ENCODE results near the gene LIAS.
"Not testable (repeated sequence)": the region's sequence is repeated elsewhere in the genome, so short reads cannot be mapped to it uniquely, and the experiment has no call there.

LIAS gene

GRCh38 chr4:39502019-39502663, 43.3 kb downstream of the LIAS start:
- DNase-seq, result no peak

GRCh38 chr4:39502664-39503035, 43.8 kb downstream of the LIAS start:
- DNase-seq, result not testable (repeated sequence)

- DNase-seq, result no peak
Observed at GRCh38 chr4:39504538-39504937, 45.7 kb downstream of the LIAS start.

GRCh38 chr4:39505581-39505980, 46.7 kb downstream of the LIAS start:
- no peak for DNase-seq

GRCh38 chr4:39510348-39510929, 51.6 kb downstream of the LIAS start:
- no peak for DNase-seq

- DNase-seq, result not testable (repeated sequence)
Observed at GRCh38 chr4:39514266-39514665, 55.4 kb downstream of the LIAS start.

GRCh38 chr4:39514888-39515401, 56.1 kb downstream of the LIAS start:
- no peak for DNase-seq

- DNase-seq, result not testable (repeated sequence)
Observed at GRCh38 chr4:39515669-39516401, 57.0 kb downstream of the LIAS start.

GRCh38 chr4:39516407-39516966, 57.6 kb downstream of the LIAS start:
- no peak for DNase-seq

- no peak for DNase-seq
Observed at GRCh38 chr4:39518484-39518883, 59.6 kb downstream of the LIAS start.

GRCh38 chr4:39521253-39521919, 62.5 kb downstream of the LIAS start:
- DNase-seq, result no peak

GRCh38 chr4:39522068-39522467, 63.2 kb downstream of the LIAS start:
- no peak for DNase-seq

GRCh38 chr4:39524161-39524957, 65.5 kb downstream of the LIAS start:
- DNase-seq, result no peak

GRCh38 chr4:39525822-39526690, 67.2 kb downstream of the LIAS start:
- no peak for DNase-seq

- DNase-seq, result no peak
Observed at GRCh38 chr4:39526765-39527295, 68.0 kb downstream of the LIAS start.

GRCh38 chr4:39527296-39528060, 68.6 kb downstream of the LIAS start, which contains the start of gene UGDH:
Gene UGDH (minus strand): TSS chr4:39527439. CDS start chr4:39521512, 5,927 bp downstream.
- peak; percentile 89 for DNase-seq

GRCh38 chr4:39528061-39528465, 69.2 kb downstream of the LIAS start:
- DNase-seq, result no peak

Measured in MV-4-11 (cell line).